Astrocyte (in vitro differentiated cells and primary cell): ENCODE data around the gene SERPINB5. TPM values are rescaled to one million over a fixed set of nuclear protein-coding genes. Genes with fewer than 3 reads are reported as not detected.
"Not testable (repeated sequence)": the region's sequence is repeated elsewhere in the genome, so short reads cannot be mapped to it uniquely, and the experiment has no call there.

ENCODE experiments used
- DNase-seq: peaks from one replicate; pipeline ENCODE4 v3.0.0-alpha.2; 2010; ENCODE audit warnings: low read depth
- FAIRE-seq: peaks from 2 replicates; lab custom pipeline; 2011; peaks lifted over from hg19 to GRCh38; lab: Jason Lieb, UNC
- H2AFZ ChIP-seq: 2 replicates; pipeline ENCODE4 v1.6.0; 2012; ENCODE audit warnings: low read depth, low read length, inconsistent platforms
- H3K27ac ChIP-seq: 2 replicates; pipeline ENCODE4 v1.5.1; 2011; ENCODE audit warnings: low read depth, low read length, inconsistent platforms
- H3K27me3 ChIP-seq: 2 replicates; pipeline ENCODE4 v1.6.0; 2011; ENCODE audit warnings: low read length, inconsistent platforms; ENCODE audit not compliant: insufficient read depth
- H3K36me3 ChIP-seq: 2 replicates; pipeline ENCODE4 v1.5.1; 2011; ENCODE audit warnings: low read length, inconsistent platforms; ENCODE audit not compliant: insufficient read depth
- H3K4me1 ChIP-seq: 2 replicates; pipeline ENCODE4 v1.5.1; 2011; ENCODE audit warnings: low read length, inconsistent platforms; ENCODE audit not compliant: insufficient read depth
- H3K4me2 ChIP-seq: 2 replicates; pipeline ENCODE4 v1.6.0; 2012; ENCODE audit warnings: low read length, inconsistent platforms
- H3K4me3 ChIP-seq: 2 replicates; pipeline ENCODE4 v1.5.1; 2011; ENCODE audit warnings: low read depth, mild to moderate bottlenecking, low read length, inconsistent platforms; ENCODE audit not compliant: insufficient read depth
- H3K79me2 ChIP-seq: 2 replicates; pipeline ENCODE4 v1.6.0; 2012; ENCODE audit warnings: mild to moderate bottlenecking, low read length, inconsistent platforms; ENCODE audit not compliant: insufficient read depth
- H3K9ac ChIP-seq: 2 replicates; pipeline ENCODE4 v1.6.0; 2012; ENCODE audit warnings: mild to moderate bottlenecking, low read length, inconsistent platforms
- H3K9me3 ChIP-seq: 2 replicates; pipeline ENCODE4 v1.5.1; 2012; ENCODE audit warnings: low read depth, mild to moderate bottlenecking, low read length, inconsistent platforms; ENCODE audit not compliant: insufficient read depth
- H4K20me1 ChIP-seq: 2 replicates; pipeline ENCODE4 v1.6.0; 2012; ENCODE audit warnings: low read length, inconsistent platforms; ENCODE audit not compliant: insufficient read depth
- H3K27ac Mint-ChIP-seq: one replicate; pipeline ENCODE4 v1.8.0; 2021; ENCODE audit warnings: mild to moderate bottlenecking, mixed read lengths; ENCODE audit not compliant: unreplicated experiment
- H3K27me3 Mint-ChIP-seq: one replicate; pipeline ENCODE4 v1.8.0; 2021; ENCODE audit warnings: low read depth, mixed read lengths; ENCODE audit not compliant: unreplicated experiment
- H3K36me3 Mint-ChIP-seq: one replicate; pipeline ENCODE4 v1.8.0; 2021; ENCODE audit warnings: low read depth, mixed read lengths; ENCODE audit not compliant: unreplicated experiment
- H3K4me1 Mint-ChIP-seq: one replicate; pipeline ENCODE4 v1.8.0; 2021; ENCODE audit warnings: low read depth, mixed read lengths; ENCODE audit not compliant: unreplicated experiment
- H3K4me3 Mint-ChIP-seq: one replicate; pipeline ENCODE4 v1.8.0; 2021; ENCODE audit warnings: mild to moderate bottlenecking, moderate library complexity, mixed read lengths; ENCODE audit not compliant: unreplicated experiment
- H3K9me3 Mint-ChIP-seq: one replicate; pipeline ENCODE4 v1.8.0; 2021; ENCODE audit warnings: mild to moderate bottlenecking, mixed read lengths; ENCODE audit not compliant: unreplicated experiment
- EZH2 ChIP-seq: IDR thresholded peaks from 2 replicates; pipeline ENCODE4 v1.6.1; 2012; ENCODE audit warnings: mild to moderate bottlenecking, low read length, inconsistent platforms; ENCODE audit not compliant: insufficient read depth
- total RNA-seq: library from RNA; stranded (reverse); gene quantifications from 2 replicates; pipeline ENCODE4 v1.2.1, GENCODE V29; 2021
- TF ChIP-seq, protein P1 (sequence below): IDR thresholded peaks from 2 replicates; pipeline ENCODE4 v1.5.1; 2011; ENCODE audit warnings: low read depth, mild to moderate bottlenecking, inconsistent platforms, low read length, moderate library complexity; ENCODE audit not compliant: insufficient read depth

The SERPINB5 gene
- total RNA-seq, 1 donor from 2014 or later = not detected

DNA sequence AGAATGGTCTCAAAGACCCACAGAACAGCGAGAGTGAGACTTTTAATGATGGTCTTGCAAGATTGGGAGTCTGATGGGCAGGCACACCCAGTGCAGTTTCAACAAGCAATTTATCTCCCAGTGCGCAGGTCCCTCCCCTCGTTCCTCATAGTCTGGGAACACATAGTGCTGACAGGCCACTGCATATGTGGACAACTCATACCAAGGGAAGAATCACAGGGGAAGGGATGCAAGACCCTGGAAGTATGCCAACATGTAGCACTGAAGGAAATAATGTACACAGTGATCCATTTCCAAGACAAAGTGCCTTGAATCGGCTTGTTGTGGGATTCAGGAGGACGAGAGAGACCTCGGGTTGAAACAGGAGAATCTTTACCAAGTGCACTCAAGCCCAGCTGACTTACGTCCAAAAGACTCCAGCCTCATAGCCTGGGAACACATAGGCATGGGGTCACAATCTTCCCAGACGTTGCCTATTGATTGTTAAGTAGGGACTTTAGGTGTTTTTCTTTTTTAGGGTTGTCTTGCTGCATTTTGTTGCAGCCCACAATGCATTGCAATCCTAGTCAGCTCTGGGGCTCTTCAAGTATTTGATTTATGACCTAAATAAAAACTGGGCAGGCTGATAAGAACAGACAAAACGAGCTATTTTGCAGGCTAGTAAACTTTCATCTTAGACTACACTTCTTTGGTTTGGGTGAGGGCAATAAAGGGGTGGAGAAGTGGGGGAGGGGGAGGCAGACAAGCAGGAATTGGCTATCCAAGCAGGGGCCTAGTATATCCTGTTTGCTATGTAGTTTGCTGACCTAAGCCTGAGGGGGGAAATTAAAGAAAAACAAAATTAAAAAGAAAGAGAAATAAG, 24.7 kb upstream of the SERPINB5 start:
- Histone ChIP-seq H4K20me1 (no peaks in the 10 kb centered on the region), H3K27me3 (no peaks in the 10 kb centered on the region), H3K4me2 (no peak overlapping the region), H2AFZ (no peak overlapping the region), H3K4me3 (no peak overlapping the region), H3K9ac (no peak overlapping the region), H3K9me3 (no peaks in the 10 kb centered on the region), H3K4me1 (no peaks in the 10 kb centered on the region), H3K27ac (no peak overlapping the region), H3K79me2 (no peaks in the 10 kb centered on the region), H3K36me3 (no peaks in the 10 kb centered on the region)
- peaks cover 2% of the 10 kb centered on the region for H3K4me1 Mint-ChIP-seq
- H3K9me3 Mint-ChIP-seq = no peaks in the 10 kb centered on the region
- no peaks in the 10 kb centered on the region for H3K27me3 Mint-ChIP-seq
- DNase-seq (no peak), FAIRE-seq (no peak)
- no peaks in the 10 kb centered on the region for H3K36me3 Mint-ChIP-seq
- H3K4me3 Mint-ChIP-seq = no peak overlapping the region
- TF ChIP-seq, protein P1, sequence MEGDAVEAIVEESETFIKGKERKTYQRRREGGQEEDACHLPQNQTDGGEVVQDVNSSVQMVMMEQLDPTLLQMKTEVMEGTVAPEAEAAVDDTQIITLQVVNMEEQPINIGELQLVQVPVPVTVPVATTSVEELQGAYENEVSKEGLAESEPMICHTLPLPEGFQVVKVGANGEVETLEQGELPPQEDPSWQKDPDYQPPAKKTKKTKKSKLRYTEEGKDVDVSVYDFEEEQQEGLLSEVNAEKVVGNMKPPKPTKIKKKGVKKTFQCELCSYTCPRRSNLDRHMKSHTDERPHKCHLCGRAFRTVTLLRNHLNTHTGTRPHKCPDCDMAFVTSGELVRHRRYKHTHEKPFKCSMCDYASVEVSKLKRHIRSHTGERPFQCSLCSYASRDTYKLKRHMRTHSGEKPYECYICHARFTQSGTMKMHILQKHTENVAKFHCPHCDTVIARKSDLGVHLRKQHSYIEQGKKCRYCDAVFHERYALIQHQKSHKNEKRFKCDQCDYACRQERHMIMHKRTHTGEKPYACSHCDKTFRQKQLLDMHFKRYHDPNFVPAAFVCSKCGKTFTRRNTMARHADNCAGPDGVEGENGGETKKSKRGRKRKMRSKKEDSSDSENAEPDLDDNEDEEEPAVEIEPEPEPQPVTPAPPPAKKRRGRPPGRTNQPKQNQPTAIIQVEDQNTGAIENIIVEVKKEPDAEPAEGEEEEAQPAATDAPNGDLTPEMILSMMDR = no peak
- TF ChIP-seq EZH2 = no peak
- H3K27ac Mint-ChIP-seq = no peak overlapping the region

DNA sequence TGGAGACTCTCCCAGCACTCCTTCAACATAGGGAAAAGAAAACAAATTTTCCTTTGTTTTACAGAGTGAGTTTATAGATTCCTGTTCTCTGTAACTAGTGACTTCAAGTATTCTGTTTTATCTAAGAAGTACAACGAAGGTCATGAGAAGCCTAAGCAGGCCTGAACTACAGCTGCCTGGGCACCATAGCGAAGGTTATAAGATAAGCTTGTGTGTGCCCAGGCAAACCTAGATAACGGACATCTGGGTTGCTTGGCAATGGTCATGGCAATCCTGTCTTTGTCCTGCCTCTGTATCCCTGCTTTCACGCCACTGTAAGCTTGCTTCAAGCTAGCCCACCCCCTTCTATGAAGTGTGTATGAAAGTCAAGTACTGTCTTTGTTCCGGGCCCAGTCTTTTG, 24.0 kb upstream of the SERPINB5 start:
- not testable (repeated sequence) for FAIRE-seq, H3K27me3 Mint-ChIP-seq, H3K4me1 ChIP-seq, H3K4me3 ChIP-seq, H3K79me2 ChIP-seq, H2AFZ ChIP-seq, H3K27ac ChIP-seq, H3K4me2 ChIP-seq, H3K9me3 Mint-ChIP-seq, H3K36me3 Mint-ChIP-seq, H3K36me3 ChIP-seq, H3K4me1 Mint-ChIP-seq, H3K9ac ChIP-seq, H3K27me3 ChIP-seq, H3K4me3 Mint-ChIP-seq, H3K9me3 ChIP-seq, H3K27ac Mint-ChIP-seq, H4K20me1 ChIP-seq, DNase-seq

DNA sequence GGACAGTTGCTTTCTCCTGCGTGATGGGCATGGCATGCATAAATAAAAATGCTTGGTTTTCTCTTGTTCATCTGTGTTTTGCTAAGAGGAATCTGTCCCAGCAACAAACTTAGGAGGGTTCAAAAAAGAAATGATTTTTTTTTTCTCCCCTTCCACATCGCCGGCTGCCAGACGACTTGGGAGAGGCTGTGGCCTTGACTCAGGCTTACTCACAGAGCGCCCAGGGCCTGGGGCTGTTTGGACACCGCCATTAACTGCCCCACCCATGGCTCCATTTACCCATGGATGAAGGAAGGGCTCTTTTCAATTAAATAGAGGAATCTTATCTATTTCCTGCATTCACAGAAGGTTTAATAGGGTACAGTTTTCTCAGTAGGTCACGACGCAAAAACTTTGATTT, 22.3 kb upstream of the SERPINB5 start:
- H3K36me3 Mint-ChIP-seq = no peaks in the 10 kb centered on the region
- H3K4me3 Mint-ChIP-seq = no peak overlapping the region
- H2AFZ ChIP-seq = no peak overlapping the region
- H3K4me3 ChIP-seq = no peak overlapping the region
- no peak overlapping the region for H3K9ac ChIP-seq
- no peaks in the 10 kb centered on the region for H3K27me3 ChIP-seq
- no peaks in the 10 kb centered on the region for H3K9me3 Mint-ChIP-seq
- FAIRE-seq = peak; percentile 47
- H3K79me2 ChIP-seq = no peaks in the 10 kb centered on the region
- H3K4me1 Mint-ChIP-seq = peaks cover 2% of the 10 kb centered on the region
- H3K9me3 ChIP-seq = no peaks in the 10 kb centered on the region
- no peak overlapping the region for H3K27ac Mint-ChIP-seq
- no peak for DNase-seq
- H3K4me1 ChIP-seq = no peaks in the 10 kb centered on the region
- no peaks in the 10 kb centered on the region for H3K27me3 Mint-ChIP-seq
- no peaks in the 10 kb centered on the region for H4K20me1 ChIP-seq
- no peaks in the 10 kb centered on the region for H3K36me3 ChIP-seq
- H3K27ac ChIP-seq = no peak overlapping the region
- H3K4me2 ChIP-seq = no peak overlapping the region
- TF ChIP-seq, protein P1 = no peak
- TF ChIP-seq EZH2 = no peak
